NK-92 (cell line): ENCODE data around the gene SIGLEC9.

Source experiments
- DNase-seq: peaks from one replicate; lab custom pipeline; 2025; ENCODE audit not compliant: unreplicated experiment; lab: John Stamatoyannopoulos, UW

The SIGLEC9 gene

GRCh38 chr19:51122112-51122981 is 2.4 kb upstream of the SIGLEC9 start:
- no peak for DNase-seq

- DNase-seq: no peak
Observed at GRCh38 chr19:51123381-51123800, 1.3 kb upstream of the SIGLEC9 start.

GRCh38 chr19:51123802-51124201 is 904 bp upstream of the SIGLEC9 start:
- no peak for DNase-seq

- DNase-seq: no peak
Observed at GRCh38 chr19:51124216-51124615, 490 bp upstream of the SIGLEC9 start.

GRCh38 chr19:51125421-51126075 is 842 bp downstream of the SIGLEC9 start:
- DNase-seq: no peak

- DNase-seq: no peak
Observed at GRCh38 chr19:51127032-51127431, 2.3 kb downstream of the SIGLEC9 start.

- no peak for DNase-seq
Observed at GRCh38 chr19:51127755-51128154, 3.0 kb downstream of the SIGLEC9 start.

- no peak for DNase-seq
Observed at GRCh38 chr19:51128227-51128626, 3.5 kb downstream of the SIGLEC9 start.

GRCh38 chr19:51129716-51130115 is 5.0 kb downstream of the SIGLEC9 start:
- no peak for DNase-seq

- DNase-seq: no peak
Observed at GRCh38 chr19:51131780-51132680, 7.3 kb downstream of the SIGLEC9 start.

- DNase-seq: no peak
Observed at GRCh38 chr19:51135004-51135403, 10.3 kb downstream of the SIGLEC9 start.

GRCh38 chr19:51135986-51136762 is 11.5 kb downstream of the SIGLEC9 start:
- no peak for DNase-seq

- no peak for DNase-seq
Observed at GRCh38 chr19:51136851-51137551, 12.3 kb downstream of the SIGLEC9 start.

- no peak for DNase-seq
Observed at GRCh38 chr19:51137792-51138425, 13.2 kb downstream of the SIGLEC9 start.

- DNase-seq: no peak
Observed at GRCh38 chr19:51138549-51138979, 13.9 kb downstream of the SIGLEC9 start.

- no peak for DNase-seq
Observed at GRCh38 chr19:51139299-51140014, 14.8 kb downstream of the SIGLEC9 start.

- DNase-seq: no peak
Observed at GRCh38 chr19:51140441-51140840, 15.7 kb downstream of the SIGLEC9 start.

GRCh38 chr19:51141181-51141580 is 16.5 kb downstream of the SIGLEC9 start:
- no peak for DNase-seq

GRCh38 chr19:51142119-51142518 is 17.4 kb downstream of the SIGLEC9 start, which contains the start of gene SIGLEC7:
TSS of gene SIGLEC7 (plus strand) at chr19:51142301. CDS start at chr19:51142370, 69 bp downstream.
- DNase-seq: no peak
